Loucy (cell line): Measurements from ENCODE around the gene OLFM1.

Experiments used
- H2AFZ ChIP-seq: fragments of 200-600 bp; sonication (generic); 2 replicates; pipeline ENCODE4 v1.6.0; 2016; ENCODE audit warnings: antibody characterized with exemption, mild to moderate bottlenecking, low read length, moderate library complexity
- H3F3A ChIP-seq: fragments of 200-600 bp; 2 replicates; pipeline ENCODE4 v1.6.0; 2016; ENCODE audit warnings: antibody characterized with exemption, low read depth, mild to moderate bottlenecking
- H3K27me3 ChIP-seq: fragments of 200-600 bp; sonication (generic); 2 replicates; pipeline ENCODE4 v1.6.1; 2014; ENCODE audit warnings: low read length, mild to moderate bottlenecking; ENCODE audit not compliant: insufficient read depth, poor library complexity, severe bottlenecking
- H3K36me3 ChIP-seq: fragments of 200-600 bp; sonication (generic); 2 replicates; pipeline ENCODE4 v1.6.1; 2016; ENCODE audit warnings: low read length; ENCODE audit not compliant: insufficient read depth
- H3K4me1 ChIP-seq: fragments of 200-600 bp; sonication (generic); 2 replicates; pipeline ENCODE4 v1.5.1; 2014; ENCODE audit warnings: low read length, mild to moderate bottlenecking; ENCODE audit not compliant: insufficient read depth, poor library complexity, severe bottlenecking
- H3K4me2 ChIP-seq: fragments of 200-600 bp; sonication (generic); 2 replicates; pipeline ENCODE4 v1.6.0; 2014; ENCODE audit warnings: antibody characterized with exemption, low read length, low read depth, mild to moderate bottlenecking; ENCODE audit not compliant: poor library complexity, severe bottlenecking
- H3K4me3 ChIP-seq: fragments of 200-600 bp; sonication (generic); 2 replicates; pipeline ENCODE4 v1.5.1; 2014; ENCODE audit warnings: low read length, mild to moderate bottlenecking, mixed read lengths; ENCODE audit not compliant: poor library complexity, severe bottlenecking
- H3K79me2 ChIP-seq: fragments of 200-600 bp; sonication (generic); 2 replicates; pipeline ENCODE4 v1.6.1; 2014; ENCODE audit warnings: low read length; ENCODE audit not compliant: insufficient read depth
- H3K9ac ChIP-seq: fragments of 200-600 bp; sonication (generic); 2 replicates; pipeline ENCODE4 v1.6.0; 2014; ENCODE audit warnings: mild to moderate bottlenecking, low read depth, low read length, moderate library complexity; ENCODE audit not compliant: poor library complexity, severe bottlenecking
- H3K9me2 ChIP-seq: fragments of 200-600 bp; sonication (generic); replicated peaks from 2 replicates; pipeline ENCODE4 v1.6.1; 2016; ENCODE audit warnings: low read depth, low read length, mixed read lengths
- H3K9me3 ChIP-seq: fragments of 200-600 bp; sonication (generic); 2 replicates; pipeline ENCODE4 v1.6.1; 2014; ENCODE audit warnings: mild to moderate bottlenecking, antibody characterized with exemption, low read length, low read depth; ENCODE audit not compliant: insufficient read depth
- H4K20me1 ChIP-seq: fragments of 200-600 bp; sonication (generic); 2 replicates; pipeline ENCODE4 v1.6.0; 2014; ENCODE audit warnings: antibody characterized with exemption, low read length, mild to moderate bottlenecking; ENCODE audit not compliant: insufficient read depth, poor library complexity, severe bottlenecking
- CTCF ChIP-seq: fragments of 200-600 bp; sonication (generic); conservative IDR thresholded peaks from 2 replicates; pipeline ENCODE4 v1.5.1; 2014; ENCODE audit warnings: mild to moderate bottlenecking, antibody characterized with exemption, low read length
- EZH2phosphoT487 ChIP-seq: fragments of 200-600 bp; IDR thresholded peaks from 2 replicates; pipeline ENCODE4 v1.6.1; 2018; ENCODE audit warnings: antibody characterized with exemption, mild to moderate bottlenecking, moderate library complexity, borderline replicate concordance

OLFM1 gene

GRCh38 chr9:135046739-135047350, 40.6 kb upstream of the OLFM1 start:
- H3K4me1 ChIP-seq = no peaks in the 10 kb centered on the region
- no peaks in the 10 kb centered on the region for H4K20me1 ChIP-seq
- no peaks in the 10 kb centered on the region for H3K36me3 ChIP-seq
- H3F3A ChIP-seq = no peaks in the 10 kb centered on the region
- H3K79me2 ChIP-seq = no peaks in the 10 kb centered on the region
- no peak for TF ChIP-seq EZH2phosphoT487
- no peak for TF ChIP-seq CTCF
- H3K4me3 ChIP-seq = no peak overlapping the region
- no peak overlapping the region for H3K4me2 ChIP-seq
- no peak overlapping the region for H2AFZ ChIP-seq
- H3K27me3 ChIP-seq = no peaks in the 10 kb centered on the region
- no peaks in the 10 kb centered on the region for H3K9me2 ChIP-seq
- no peak overlapping the region for H3K9ac ChIP-seq
- H3K9me3 ChIP-seq = peaks cover 1% of the 10 kb centered on the region; the same call in 1 of the 2 replicates

- TF ChIP-seq EZH2phosphoT487 = no peak
- TF ChIP-seq CTCF = no peak
- Histone ChIP-seq H3K36me3 (no peaks in the 10 kb centered on the region), H2AFZ (no peak overlapping the region), H3K79me2 (no peaks in the 10 kb centered on the region), H3F3A (no peaks in the 10 kb centered on the region), H3K9me2 (no peaks in the 10 kb centered on the region), H3K9ac (no peak overlapping the region), H3K4me3 (no peak overlapping the region), H3K4me1 (no peaks in the 10 kb centered on the region), H3K27me3 (no peaks in the 10 kb centered on the region), H3K4me2 (no peak overlapping the region), H3K9me3 (peaks cover 4% of the 10 kb centered on the region; the same call in 1 of the 2 replicates), H4K20me1 (no peaks in the 10 kb centered on the region)
Observed at GRCh38 chr9:135047521-135047920, 39.9 kb upstream of the OLFM1 start.

GRCh38 chr9:135048046-135048757, 39.3 kb upstream of the OLFM1 start:
- TF ChIP-seq EZH2phosphoT487 (no peak), CTCF (no peak)
- no peak overlapping the region for H3K4me2 ChIP-seq
- no peak overlapping the region for H3K4me3 ChIP-seq
- peaks cover 4% of the 10 kb centered on the region; the same call in 1 of the 2 replicates for H3K9me3 ChIP-seq
- H3K9me2 ChIP-seq = no peaks in the 10 kb centered on the region
- H3K4me1 ChIP-seq = no peaks in the 10 kb centered on the region
- no peaks in the 10 kb centered on the region for H3F3A ChIP-seq
- no peak overlapping the region for H3K9ac ChIP-seq
- H2AFZ ChIP-seq = no peak overlapping the region
- no peaks in the 10 kb centered on the region for H3K36me3 ChIP-seq
- H3K27me3 ChIP-seq = no peaks in the 10 kb centered on the region
- H3K79me2 ChIP-seq = no peaks in the 10 kb centered on the region
- no peaks in the 10 kb centered on the region for H4K20me1 ChIP-seq
